WTC11 (cell line): ENCODE results near the gene STAT6. TPM values are rescaled to one million over a fixed set of nuclear protein-coding genes. Genes with fewer than 3 reads are reported as not detected.

ENCODE experiments used
- ATAC-seq: fragments of 200-7000 bp; cut with Tn5 transposase; 2 replicates; pipeline ENCODE4 v1.10.0; 2021; ENCODE audit warnings: mild to moderate bottlenecking, moderate library complexity
- CTCF ChIA-PET: fragments of 300-600 bp; sonication (Branson Sonifier 250); formaldehyde crosslinking; loops from one replicate; lab custom pipeline; 2021; ENCODE audit warnings: antibody characterized with exemption; lab: Charles Lee
- POLR2A ChIA-PET: fragments of 350-600 bp; sonication (Branson Sonifier 250); formaldehyde crosslinking; loops from one replicate; lab custom pipeline; 2021; ENCODE audit warnings: antibody characterized with exemption; lab: Charles Lee
- DNase-seq: peaks from one replicate; pipeline ENCODE4 v3.0.0; 2021; ENCODE audit warnings: low spot score
- H3K27ac Mint-ChIP-seq: 2 replicates; pipeline ENCODE4 v1.8.0; 2021; ENCODE audit warnings: mixed read lengths
- H3K27me3 Mint-ChIP-seq: 2 replicates; pipeline ENCODE4 v1.8.0; 2021; ENCODE audit warnings: low read depth, mild to moderate bottlenecking, moderate library complexity, mixed read lengths
- H3K36me3 Mint-ChIP-seq: 2 replicates; pipeline ENCODE4 v1.8.0; 2021; ENCODE audit warnings: mixed read lengths
- H3K4me1 Mint-ChIP-seq: 2 replicates; pipeline ENCODE4 v1.8.0; 2022; ENCODE audit warnings: mixed read lengths
- H3K4me3 Mint-ChIP-seq: 2 replicates; pipeline ENCODE4 v1.8.0; 2021; ENCODE audit warnings: mild to moderate bottlenecking, moderate library complexity, mixed read lengths
- H3K9me3 Mint-ChIP-seq: 2 replicates; pipeline ENCODE4 v1.8.0; 2021; ENCODE audit warnings: mixed read lengths
- AFF4 ChIP-seq: sonication (generic); formaldehyde crosslinking; IDR thresholded peaks from 2 replicates; pipeline ENCODE4 v1.8.1; 2023; ENCODE audit warnings: mild to moderate bottlenecking, missing genetic modification reagents, borderline replicate concordance
- ATF1 ChIP-seq: sonication (generic); formaldehyde crosslinking; IDR thresholded peaks from 2 replicates; pipeline ENCODE4 v1.8.1; 2023; ENCODE audit warnings: mild to moderate bottlenecking, moderate library complexity, missing genetic modification reagents
- CTCF ChIP-seq: fragments of 200-600 bp; IDR thresholded peaks from 2 replicates; pipeline ENCODE4 v1.8.0; 2022; ENCODE audit warnings: antibody characterized with exemption
- E2F1 ChIP-seq: sonication (generic); formaldehyde crosslinking; IDR thresholded peaks from 2 replicates; pipeline ENCODE4 v1.8.0; 2022; ENCODE audit warnings: mild to moderate bottlenecking, missing genetic modification reagents
- FOXP4 ChIP-seq: sonication (generic); formaldehyde crosslinking; IDR thresholded peaks from 2 replicates; pipeline ENCODE4 v1.8.0; 2022; ENCODE audit warnings: mild to moderate bottlenecking, missing genetic modification reagents
- KAT7 ChIP-seq: sonication (generic); formaldehyde crosslinking; IDR thresholded peaks from 2 replicates; pipeline ENCODE4 v1.8.1; 2023; ENCODE audit warnings: missing genetic modification reagents, mild to moderate bottlenecking, borderline replicate concordance
- MLX ChIP-seq: sonication (generic); formaldehyde crosslinking; IDR thresholded peaks from 2 replicates; pipeline ENCODE4 v1.8.1; 2023; ENCODE audit warnings: mild to moderate bottlenecking, missing genetic modification reagents, moderate library complexity
- PREB ChIP-seq: sonication (generic); formaldehyde crosslinking; IDR thresholded peaks from 2 replicates; pipeline ENCODE4 v1.8.1; 2022; ENCODE audit warnings: mild to moderate bottlenecking, missing genetic modification reagents, moderate library complexity, borderline replicate concordance
- PRRX2 ChIP-seq: fragments of 250-450 bp; sonication (Bioruptor Pico); IDR thresholded peaks from 2 replicates; pipeline ENCODE4 v1.8.0; 2021; ENCODE audit warnings: mild to moderate bottlenecking
- SMAD4 ChIP-seq: sonication (generic); formaldehyde crosslinking; IDR thresholded peaks from 2 replicates; pipeline ENCODE4 v1.8.0; 2022; ENCODE audit warnings: mild to moderate bottlenecking, missing genetic modification reagents
- TEAD4 ChIP-seq: sonication (generic); formaldehyde crosslinking; IDR thresholded peaks from 2 replicates; pipeline ENCODE4 v1.8.0; 2022; ENCODE audit warnings: mild to moderate bottlenecking, missing genetic modification reagents
- ZNF232 ChIP-seq: sonication (generic); formaldehyde crosslinking; IDR thresholded peaks from 2 replicates; pipeline ENCODE4 v1.8.0; 2022; ENCODE audit warnings: mild to moderate bottlenecking, missing genetic modification reagents
- ZNF317 ChIP-seq: sonication (generic); formaldehyde crosslinking; IDR thresholded peaks from 2 replicates; pipeline ENCODE4 v1.8.1; 2023; ENCODE audit warnings: low read depth, mild to moderate bottlenecking, moderate library complexity, missing genetic modification reagents, borderline replicate concordance
- ZNF416 ChIP-seq: fragments of 250-450 bp; sonication (Bioruptor Pico); IDR thresholded peaks from 2 replicates; pipeline ENCODE4 v1.9.0; 2021; ENCODE audit warnings: mild to moderate bottlenecking, inconsistent platforms
- total RNA-seq: library from RNA; stranded (reverse); gene quantifications from 3 replicates; pipeline ENCODE4 v1.2.3, GENCODE V29; 2021

STAT6 gene
- total RNA-seq, 1 experiment from 2014 or later: 47.0 TPM

GRCh38 chr12:57085999-57086492, 25.1 kb downstream of the STAT6 start (continued):
- no peak for TF ChIP-seq CTCF
- no peak for TF ChIP-seq KAT7 (CRISPR knock-in tag)
- no peak for TF ChIP-seq ZNF232 (CRISPR knock-in tag)
- TF ChIP-seq ATF1 (CRISPR knock-in tag): no peak

GRCh38 chr12:57080855-57081254, 30.3 kb downstream of the STAT6 start:
- H3K27ac Mint-ChIP-seq: no peak overlapping the region; the same call in 1 of the 2 replicates
- no peak overlapping the region for H3K4me3 Mint-ChIP-seq
- H3K36me3 Mint-ChIP-seq: peaks cover 5% of the 10 kb centered on the region
- POLR2A ChIA-PET: interaction anchor here (3.1 kb wide), 1 partner anchor 7 kb away, joined by 33 read pairs; the partner anchor contains the start of gene NAB2
- TF ChIP-seq AFF4 (CRISPR knock-in tag) (no peak), ZNF416 (no peak), MLX (CRISPR knock-in tag) (no peak), PRRX2 (no peak), PREB (CRISPR knock-in tag) (no peak), KAT7 (CRISPR knock-in tag) (no peak), E2F1 (no peak)
- H3K4me1 Mint-ChIP-seq: peaks cover 15% of the 10 kb centered on the region
- H3K27me3 Mint-ChIP-seq: no peaks in the 10 kb centered on the region
- no peak for DNase-seq
- CTCF ChIA-PET: interaction anchor here (0.7 to 7.5 kb wide), 4 partner anchors 10 to 79 kb away, joined by 3 to 71 read pairs (median 8); partner anchors contain the start of gene STAT6
- ATAC-seq: no peak
- H3K9me3 Mint-ChIP-seq: no peaks in the 10 kb centered on the region

- ATAC-seq: no peak
- no peak for DNase-seq
- CTCF ChIA-PET: interaction anchor here (1.0 to 7.5 kb wide), 11 partner anchors 11 to 105 kb away, joined by 3 to 71 read pairs (median 9); partner anchors contain the start of genes LRP1 and STAT6
- Mint-ChIP-seq H3K4me1 (peaks cover 6% of the 10 kb centered on the region; the same call in 1 of the 2 replicates), H3K9me3 (no peaks in the 10 kb centered on the region), H3K4me3 (no peak overlapping the region)
- POLR2A ChIA-PET: interaction anchor here (1.4 to 3.1 kb wide), 4 partner anchors 8 to 48 kb away, joined by 4 to 33 read pairs (median 10); partner anchors contain the start of genes LRP1, NAB2 and STAT6
- no peak for TF ChIP-seq ZNF317 (CRISPR knock-in tag)
- no peak for TF ChIP-seq SMAD4 (CRISPR knock-in tag)
- no peak for TF ChIP-seq FOXP4
- TF ChIP-seq TEAD4 (CRISPR knock-in tag): no peak
- TF ChIP-seq, all 79 proteins: peak for 0
- Mint-ChIP-seq H3K36me3 (peaks cover 5% of the 10 kb centered on the region), H3K27ac (peak overlapping the region; percentile 81; the same call in 1 of the 2 replicates), H3K27me3 (no peaks in the 10 kb centered on the region)
Observed at GRCh38 chr12:57079821-57080220, 31.3 kb downstream of the STAT6 start.
